IPS-20b (cell line): ENCODE results near the gene COL4A1.

Experiments
- H3K27ac ChIP-seq: one replicate; pipeline ENCODE4 v1.5.1; 2013; ENCODE audit warnings: low read length
- H3K27me3 ChIP-seq: 2 replicates; pipeline ENCODE4 v1.6.1; 2013; ENCODE audit warnings: mild to moderate bottlenecking, low read length, inconsistent platforms; ENCODE audit not compliant: insufficient read depth
- H3K36me3 ChIP-seq: 2 replicates; pipeline ENCODE4 v1.6.1; 2013; ENCODE audit warnings: low read depth, mild to moderate bottlenecking, inconsistent platforms, low read length, moderate library complexity; ENCODE audit not compliant: insufficient read depth
- H3K4me1 ChIP-seq: 2 replicates; pipeline ENCODE4 v1.6.1; 2013; ENCODE audit warnings: mild to moderate bottlenecking, control low read depth, inconsistent platforms, low read length, moderate library complexity; ENCODE audit not compliant: insufficient read depth
- H3K4me3 ChIP-seq: 2 replicates; pipeline ENCODE4 v1.5.1; 2013; ENCODE audit warnings: mild to moderate bottlenecking, low read length, inconsistent platforms
- H3K9ac ChIP-seq: 2 replicates; pipeline ENCODE4 v1.6.1; 2013; ENCODE audit warnings: low read depth, mild to moderate bottlenecking, inconsistent platforms, low read length, moderate library complexity
- H3K9me3 ChIP-seq: 2 replicates; pipeline ENCODE4 v1.6.1; 2013; ENCODE audit warnings: mild to moderate bottlenecking, low read depth, low read length, inconsistent platforms; ENCODE audit not compliant: insufficient read depth

Gene COL4A1

GRCh38 chr13:110130431-110130830, 176.5 kb downstream of the COL4A1 start:
- Histone ChIP-seq H3K9ac (no peak overlapping the region), H3K36me3 (no peaks in the 10 kb centered on the region), H3K27me3 (no peaks in the 10 kb centered on the region), H3K4me3 (no peak overlapping the region), H3K4me1 (peaks cover 41% of the 10 kb centered on the region), H3K27ac (no peak overlapping the region), H3K9me3 (no peaks in the 10 kb centered on the region)

GRCh38 chr13:110129539-110130186, 177.3 kb downstream of the COL4A1 start:
- Histone ChIP-seq H3K36me3 (no peaks in the 10 kb centered on the region), H3K27ac (no peak overlapping the region), H3K27me3 (0 out of 2 replicates have a peak, but pooled peaks cover under 1% of the 10 kb centered on the region), H3K9ac (no peak overlapping the region), H3K4me3 (no peak overlapping the region), H3K9me3 (no peaks in the 10 kb centered on the region), H3K4me1 (peaks cover 33% of the 10 kb centered on the region)

GRCh38 chr13:110129076-110129475, 177.9 kb downstream of the COL4A1 start:
- H3K36me3 ChIP-seq, result no peaks in the 10 kb centered on the region
- no peak overlapping the region for H3K27ac ChIP-seq
- H3K4me1 ChIP-seq, result peaks cover 29% of the 10 kb centered on the region
- H3K9ac ChIP-seq, result no peak overlapping the region
- no peaks in the 10 kb centered on the region for H3K9me3 ChIP-seq
- H3K4me3 ChIP-seq, result no peak overlapping the region
- 0 out of 2 replicates have a peak, but pooled peaks cover 5% of the 10 kb centered on the region for H3K27me3 ChIP-seq

- no peaks in the 10 kb centered on the region for H3K9me3 ChIP-seq
- no peak overlapping the region for H3K9ac ChIP-seq
- peaks cover 29% of the 10 kb centered on the region for H3K4me1 ChIP-seq
- no peaks in the 10 kb centered on the region for H3K36me3 ChIP-seq
- 0 out of 2 replicates have a peak, but pooled peaks cover 5% of the 10 kb centered on the region for H3K27me3 ChIP-seq
- no peak overlapping the region for H3K4me3 ChIP-seq
- no peak overlapping the region for H3K27ac ChIP-seq
Observed at GRCh38 chr13:110128546-110128945, 178.4 kb downstream of the COL4A1 start.

- Histone ChIP-seq H3K4me1 (peaks cover 27% of the 10 kb centered on the region), H3K27ac (no peak overlapping the region), H3K9ac (no peak overlapping the region), H3K36me3 (no peaks in the 10 kb centered on the region), H3K4me3 (no peak overlapping the region), H3K9me3 (no peaks in the 10 kb centered on the region), H3K27me3 (0 out of 2 replicates have a peak, but pooled peaks cover 5% of the 10 kb centered on the region)
Observed at GRCh38 chr13:110127986-110128511, 178.9 kb downstream of the COL4A1 start.

GRCh38 chr13:110126391-110126961, 180.5 kb downstream of the COL4A1 start:
- Histone ChIP-seq H3K9ac (no peak overlapping the region), H3K4me3 (no peak overlapping the region; the same call in 1 of the 2 replicates), H3K4me1 (peaks cover 18% of the 10 kb centered on the region), H3K27ac (no peak overlapping the region), H3K27me3 (0 out of 2 replicates have a peak, but pooled peaks cover 5% of the 10 kb centered on the region), H3K9me3 (no peaks in the 10 kb centered on the region), H3K36me3 (no peaks in the 10 kb centered on the region)

- H3K36me3 ChIP-seq, result no peaks in the 10 kb centered on the region
- no peaks in the 10 kb centered on the region for H3K9me3 ChIP-seq
- 0 out of 2 replicates have a peak, but pooled peaks cover 5% of the 10 kb centered on the region for H3K27me3 ChIP-seq
- H3K4me3 ChIP-seq, result no peak overlapping the region
- no peak overlapping the region for H3K27ac ChIP-seq
- H3K4me1 ChIP-seq, result peaks cover 18% of the 10 kb centered on the region
- H3K9ac ChIP-seq, result no peak overlapping the region
Observed at GRCh38 chr13:110125613-110126272, 181.2 kb downstream of the COL4A1 start.

- H3K27ac ChIP-seq, result no peak overlapping the region
- H3K4me1 ChIP-seq, result peaks cover 18% of the 10 kb centered on the region
- no peak overlapping the region for H3K4me3 ChIP-seq
Observed at GRCh38 chr13:110125157-110125556, 181.8 kb downstream of the COL4A1 start.

GRCh38 chr13:110124201-110124940, 182.6 kb downstream of the COL4A1 start:
- H3K9ac ChIP-seq, result no peak overlapping the region
- H3K9me3 ChIP-seq, result no peaks in the 10 kb centered on the region
- H3K27me3 ChIP-seq, result 0 out of 2 replicates have a peak, but pooled peaks cover 5% of the 10 kb centered on the region
- no peak overlapping the region for H3K27ac ChIP-seq
- peaks cover 18% of the 10 kb centered on the region for H3K4me1 ChIP-seq
- no peaks in the 10 kb centered on the region for H3K36me3 ChIP-seq
- H3K4me3 ChIP-seq, result no peak overlapping the region

More at GRCh38 chr13:110125157-110125556, 181.8 kb downstream of the COL4A1 start:
- no peaks in the 10 kb centered on the region for H3K9me3 ChIP-seq
- H3K27me3 ChIP-seq, result 0 out of 2 replicates have a peak, but pooled peaks cover 5% of the 10 kb centered on the region
- H3K36me3 ChIP-seq, result no peaks in the 10 kb centered on the region
- no peak overlapping the region for H3K9ac ChIP-seq

- no peak overlapping the region for H3K9ac ChIP-seq
Observed at GRCh38 chr13:110123041-110123809, 183.7 kb downstream of the COL4A1 start.

More at GRCh38 chr13:110123041-110123809, 183.7 kb downstream of the COL4A1 start:
- Histone ChIP-seq H3K27ac (no peak overlapping the region), H3K36me3 (no peaks in the 10 kb centered on the region), H3K27me3 (0 out of 2 replicates have a peak, but pooled peaks cover 5% of the 10 kb centered on the region), H3K4me1 (peaks cover 18% of the 10 kb centered on the region), H3K4me3 (no peak overlapping the region), H3K9me3 (no peaks in the 10 kb centered on the region)
